ENCODE data around the gene METTL21C.

Gene METTL21C

GRCh38 chr13:102658660-102659059 lies 36.2 kb downstream of the METTL21C start:
- no peak for DNase-seq

GRCh38 chr13:102657630-102658029 lies 37.2 kb downstream of the METTL21C start:
- DNase-seq, result no peak

- DNase-seq, result no peak
Observed at GRCh38 chr13:102654756-102655155, 40.1 kb downstream of the METTL21C start.

DNA sequence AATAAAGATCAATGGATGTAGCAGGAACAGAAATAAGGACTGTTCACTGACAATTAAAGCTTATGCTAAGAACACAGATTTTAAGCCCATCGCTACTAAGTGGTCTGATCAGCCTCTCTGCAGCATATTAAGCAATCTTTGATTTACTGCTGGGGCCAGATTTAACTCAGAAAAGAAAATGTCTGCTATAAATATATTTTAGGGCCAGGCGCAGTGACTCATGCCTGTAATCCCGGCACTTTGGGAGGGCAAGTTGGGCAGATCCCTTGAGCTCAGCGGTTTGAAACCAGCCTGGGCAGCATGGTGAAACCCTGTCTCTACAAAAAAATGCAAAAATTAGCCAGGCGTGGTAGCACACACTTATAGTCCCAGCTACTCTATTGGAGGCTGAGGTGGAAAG lies 43.0 kb downstream of the METTL21C start:
- peak; percentile 27 for DNase-seq

DNA sequence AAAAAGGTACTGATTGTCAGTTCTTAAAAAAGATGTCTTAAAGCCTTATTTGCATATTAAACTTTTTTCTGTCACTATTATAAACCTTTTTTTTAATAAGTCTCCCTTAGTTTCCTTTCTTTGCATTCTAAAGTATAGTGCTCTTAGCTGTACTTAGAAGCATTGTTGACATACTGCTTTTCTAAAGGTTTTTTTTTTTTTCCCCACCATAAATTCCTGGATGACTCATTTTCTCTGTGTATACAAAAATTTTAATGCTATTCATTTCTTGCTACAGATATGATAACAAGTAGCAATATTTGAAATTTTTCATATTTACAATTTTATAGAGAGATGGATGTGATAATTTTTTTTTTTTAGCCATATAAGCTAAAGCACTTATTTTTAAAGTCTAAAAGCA lies 43.5 kb downstream of the METTL21C start:
- no peak for DNase-seq

GRCh38 chr13:102650444-102650843 lies 44.4 kb downstream of the METTL21C start:
- DNase-seq, result no peak

DNA sequence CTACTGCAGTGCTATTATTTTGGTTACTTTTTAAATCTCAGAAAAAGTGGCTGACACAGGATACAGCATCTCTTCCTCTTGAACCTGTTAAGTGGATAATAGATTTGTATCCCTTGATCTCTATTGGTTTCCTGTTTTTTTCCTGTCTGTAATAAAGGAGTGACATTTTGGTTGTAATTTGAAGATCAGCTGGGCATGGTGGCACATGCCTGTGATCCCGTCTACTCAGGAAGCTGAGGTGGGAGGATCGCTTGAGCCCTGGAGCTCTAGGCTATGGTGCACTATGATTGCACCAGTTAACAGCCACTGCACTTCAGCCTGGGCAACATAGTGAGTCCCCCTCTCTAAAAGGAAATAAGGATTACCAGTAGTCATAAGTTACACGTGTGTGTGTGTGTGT lies 46.8 kb downstream of the METTL21C start:
- no peak for DNase-seq

DNA sequence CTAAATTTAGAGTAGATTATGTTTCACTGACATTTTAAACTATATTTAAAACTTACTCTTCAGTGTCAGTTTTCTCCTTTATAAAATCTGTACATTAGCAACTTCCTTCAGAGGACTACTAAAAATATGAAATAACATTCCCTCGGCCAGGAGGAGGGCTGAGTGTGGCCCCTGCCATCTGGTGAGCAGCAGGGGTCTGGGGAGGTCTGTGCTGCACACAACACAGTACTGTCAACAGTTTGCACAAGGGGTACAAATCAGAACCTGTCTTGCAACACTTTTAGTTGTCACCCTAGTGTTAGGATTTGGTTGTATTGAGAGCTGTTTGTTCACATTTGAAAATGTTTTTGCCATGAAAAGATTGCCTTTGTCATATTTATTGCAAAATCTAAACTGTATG lies 49.1 kb downstream of the METTL21C start:
- no peak for DNase-seq

DNA sequence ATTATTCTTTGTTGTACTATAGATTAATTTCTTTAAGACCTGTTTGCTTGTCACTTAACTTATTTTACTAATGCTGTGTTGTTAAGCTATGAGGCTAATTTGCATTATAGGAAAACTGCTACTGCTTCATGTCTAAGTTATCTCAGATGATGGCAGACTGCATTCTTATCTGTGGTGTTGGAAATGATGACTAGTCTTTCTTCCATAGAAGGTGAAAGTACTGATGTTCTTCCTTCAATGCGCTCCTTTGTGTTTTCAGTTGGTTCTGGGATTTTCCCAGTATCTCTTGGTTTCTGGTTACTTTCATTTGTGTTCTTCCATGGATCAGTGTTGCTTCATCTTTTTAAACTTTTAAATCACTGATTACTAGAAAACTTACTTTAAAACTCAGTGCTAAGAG lies 51.2 kb downstream of the METTL21C start:
- DNase-seq, result no peak

- DNase-seq, result no peak
Observed at GRCh38 chr13:102642475-102642874, 52.4 kb downstream of the METTL21C start.

DNA sequence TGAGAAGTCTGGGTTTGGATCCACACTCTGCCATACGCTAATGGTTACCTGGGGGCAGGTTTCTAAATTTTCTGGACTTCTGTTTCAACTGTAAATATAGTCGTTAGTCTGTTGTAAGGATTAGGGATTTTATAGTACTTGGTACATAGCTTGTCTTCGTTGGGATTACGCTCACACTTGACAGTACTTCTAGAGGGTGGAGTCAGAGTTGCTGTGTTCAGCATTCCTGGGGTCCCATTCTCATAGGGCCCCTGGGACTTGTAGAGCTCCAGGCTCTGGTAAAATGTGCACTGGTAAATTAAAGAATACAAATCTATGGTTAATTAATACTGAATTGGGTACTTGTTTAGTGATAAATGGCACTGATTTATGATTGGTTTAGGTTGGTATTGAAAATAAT lies 52.8 kb downstream of the METTL21C start:
- DNase-seq, result no peak

- no peak for DNase-seq
Observed at GRCh38 chr13:102638741-102639140, 56.1 kb downstream of the METTL21C start.
